Effector CD4-positive, alpha-beta T cell (primary cell): Measurements from ENCODE around the gene PTPN12.

Experiments
- DNase-seq: peaks from one replicate; pipeline ENCODE4 v3.0.0-alpha.2; 2020

PTPN12 gene

GRCh38 chr7:77667459-77668086 is 130.5 kb downstream of the PTPN12 start:
- DNase-seq = no peak

DNA sequence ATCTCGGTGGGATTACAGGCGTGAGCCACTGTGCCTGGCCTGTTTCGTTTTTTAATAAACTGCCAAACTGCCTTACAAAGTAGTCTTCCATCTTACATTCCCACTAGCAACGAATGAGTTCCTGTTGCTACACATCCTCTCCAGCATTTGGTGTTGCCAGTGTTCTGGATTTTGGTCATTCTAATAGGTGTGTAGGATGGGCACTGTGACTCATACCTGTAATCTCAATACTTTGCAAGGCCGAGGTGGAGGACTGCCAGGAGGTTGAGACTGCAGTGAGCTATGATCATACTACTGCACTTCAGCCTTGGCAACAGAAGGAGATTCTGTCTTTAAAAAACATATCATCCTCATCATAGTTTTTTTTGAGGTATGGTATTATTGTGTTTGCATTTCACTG is 137.8 kb downstream of the PTPN12 start:
- DNase-seq = no peak

DNA sequence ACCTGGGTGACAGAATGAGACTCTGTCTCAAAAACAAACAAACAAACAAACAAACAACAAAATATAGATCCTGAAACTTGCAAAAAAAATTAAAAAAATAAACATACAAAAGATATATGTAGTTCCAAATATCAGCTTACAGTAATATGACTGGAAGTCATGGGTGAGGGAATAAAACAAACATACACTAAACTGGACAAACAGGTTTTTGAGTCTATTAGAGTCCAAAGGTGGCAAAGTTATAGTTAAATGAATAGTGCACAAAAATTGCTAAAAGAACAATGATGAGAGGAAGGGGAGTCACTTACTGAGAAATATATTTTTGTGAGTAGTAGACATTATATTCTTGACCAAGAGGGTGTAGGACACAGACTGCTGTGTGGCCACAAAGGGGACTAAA is 142.5 kb downstream of the PTPN12 start:
- no peak for DNase-seq

GRCh38 chr7:77680266-77680665 is 143.2 kb downstream of the PTPN12 start:
- no peak for DNase-seq

GRCh38 chr7:77684030-77684429 is 146.9 kb downstream of the PTPN12 start:
- DNase-seq = no peak

DNA sequence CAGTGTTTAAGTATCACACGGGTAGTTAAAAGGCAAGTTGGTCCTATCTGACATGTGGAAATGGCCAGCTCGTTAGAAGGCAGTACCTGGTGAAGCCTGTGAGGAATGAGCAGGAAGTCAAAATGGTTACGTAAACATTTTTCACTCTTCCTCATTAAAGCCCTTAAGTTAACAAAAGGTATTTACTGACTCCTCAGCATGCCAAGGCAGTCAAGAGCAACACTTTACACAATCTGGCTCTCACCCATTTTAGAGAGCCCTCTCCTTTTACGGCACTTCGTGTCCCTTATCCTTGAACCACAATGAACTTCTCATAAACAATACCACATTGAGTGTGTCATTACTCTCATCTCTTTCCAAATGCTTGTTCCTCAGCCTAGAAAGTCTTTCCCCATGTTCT is 148.1 kb downstream of the PTPN12 start:
- no peak for DNase-seq

- no peak for DNase-seq
These were observed 150.1 kb downstream of the PTPN12 start for GRCh38 chr7:77687100-77687746.

- no peak for DNase-seq
These were observed 150.7 kb downstream of the PTPN12 start for GRCh38 chr7:77687747-77688144.
